HEK293 (cell line): Measurements from ENCODE around the gene CAPN5.

ENCODE experiments used
- MEIS1 ChIP-seq: sonication (generic); formaldehyde crosslinking; IDR thresholded peaks from 2 replicates; pipeline ENCODE4 v1.8.1; 2022; ENCODE audit warnings: missing genetic modification reagents, mild to moderate bottlenecking, borderline replicate concordance
- OVOL3 ChIP-seq: fragments of 450-650 bp; formaldehyde crosslinking; IDR thresholded peaks from 2 replicates; pipeline ENCODE4 v1.5.1; 2016; ENCODE audit warnings: missing biosample characterization, missing genetic modification characterization
- YY2 ChIP-seq: fragments of 450-650 bp; formaldehyde crosslinking; IDR thresholded peaks from 2 replicates; pipeline ENCODE4 v1.5.1; 2016; ENCODE audit warnings: missing biosample characterization, missing genetic modification characterization
- ZNF121 ChIP-seq: fragments of 450-650 bp; formaldehyde crosslinking; IDR thresholded peaks from 2 replicates; pipeline ENCODE4 v1.5.1; 2016; ENCODE audit warnings: missing biosample characterization, missing genetic modification characterization
- ZNF138 ChIP-seq: fragments of 450-650 bp; formaldehyde crosslinking; IDR thresholded peaks from 2 replicates; pipeline ENCODE4 v1.5.1; 2016; ENCODE audit warnings: missing biosample characterization, missing genetic modification characterization, borderline replicate concordance
- ZNF366 ChIP-seq: fragments of 450-650 bp; formaldehyde crosslinking; conservative IDR thresholded peaks from 2 replicates; pipeline ENCODE4 v1.5.1; 2016; ENCODE audit warnings: missing biosample characterization, missing genetic modification characterization
- ZNF585B ChIP-seq: fragments of 450-650 bp; formaldehyde crosslinking; IDR thresholded peaks from 2 replicates; pipeline ENCODE4 v1.5.1; 2016; ENCODE audit warnings: missing biosample characterization, missing genetic modification characterization
- ZNF701 ChIP-seq: fragments of 450-650 bp; formaldehyde crosslinking; IDR thresholded peaks from 2 replicates; pipeline ENCODE4 v1.5.1; 2016; ENCODE audit warnings: missing biosample characterization, missing genetic modification characterization
- TF ChIP-seq, protein P1 (sequence below): fragments of 450-650 bp; formaldehyde crosslinking; IDR thresholded peaks from 2 replicates; pipeline ENCODE4 v1.5.1; 2016; ENCODE audit warnings: missing biosample characterization, missing genetic modification characterization
- TF ChIP-seq, protein P2 (sequence below): fragments of 450-650 bp; formaldehyde crosslinking; IDR thresholded peaks from 2 replicates; pipeline ENCODE4 v1.5.1; 2016; ENCODE audit warnings: missing biosample characterization, missing genetic modification characterization
- TF ChIP-seq, protein P3 (sequence below): fragments of 450-650 bp; formaldehyde crosslinking; IDR thresholded peaks from 2 replicates; pipeline ENCODE4 v1.5.1; 2016; ENCODE audit warnings: missing biosample characterization, missing genetic modification characterization

DNA sequence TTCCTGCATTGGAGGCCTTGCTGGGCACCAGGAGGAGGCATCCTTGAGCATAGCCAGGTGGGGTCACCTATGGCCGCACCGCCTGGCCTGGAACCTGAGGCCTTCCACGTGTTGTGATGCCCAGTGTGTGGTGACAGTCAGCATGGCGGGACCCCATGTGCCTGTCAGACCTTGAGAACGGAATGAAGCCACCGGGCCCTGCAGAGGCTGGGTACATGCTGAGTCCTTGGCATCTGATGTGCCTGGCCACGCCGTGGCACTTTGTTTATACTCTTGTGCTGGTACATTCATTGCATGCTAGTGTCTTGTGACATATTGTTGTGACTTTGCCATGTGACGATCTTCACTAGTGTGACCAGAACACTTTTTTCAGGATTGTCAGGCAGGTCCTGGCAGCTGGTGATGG lies 52.8 kb downstream of the CAPN5 start:
- TF ChIP-seq, protein P1, sequence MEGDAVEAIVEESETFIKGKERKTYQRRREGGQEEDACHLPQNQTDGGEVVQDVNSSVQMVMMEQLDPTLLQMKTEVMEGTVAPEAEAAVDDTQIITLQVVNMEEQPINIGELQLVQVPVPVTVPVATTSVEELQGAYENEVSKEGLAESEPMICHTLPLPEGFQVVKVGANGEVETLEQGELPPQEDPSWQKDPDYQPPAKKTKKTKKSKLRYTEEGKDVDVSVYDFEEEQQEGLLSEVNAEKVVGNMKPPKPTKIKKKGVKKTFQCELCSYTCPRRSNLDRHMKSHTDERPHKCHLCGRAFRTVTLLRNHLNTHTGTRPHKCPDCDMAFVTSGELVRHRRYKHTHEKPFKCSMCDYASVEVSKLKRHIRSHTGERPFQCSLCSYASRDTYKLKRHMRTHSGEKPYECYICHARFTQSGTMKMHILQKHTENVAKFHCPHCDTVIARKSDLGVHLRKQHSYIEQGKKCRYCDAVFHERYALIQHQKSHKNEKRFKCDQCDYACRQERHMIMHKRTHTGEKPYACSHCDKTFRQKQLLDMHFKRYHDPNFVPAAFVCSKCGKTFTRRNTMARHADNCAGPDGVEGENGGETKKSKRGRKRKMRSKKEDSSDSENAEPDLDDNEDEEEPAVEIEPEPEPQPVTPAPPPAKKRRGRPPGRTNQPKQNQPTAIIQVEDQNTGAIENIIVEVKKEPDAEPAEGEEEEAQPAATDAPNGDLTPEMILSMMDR (tag by site-specific recombination): no peak
- no peak for TF ChIP-seq ZNF585B (tag by site-specific recombination)
- TF ChIP-seq, protein P2, sequence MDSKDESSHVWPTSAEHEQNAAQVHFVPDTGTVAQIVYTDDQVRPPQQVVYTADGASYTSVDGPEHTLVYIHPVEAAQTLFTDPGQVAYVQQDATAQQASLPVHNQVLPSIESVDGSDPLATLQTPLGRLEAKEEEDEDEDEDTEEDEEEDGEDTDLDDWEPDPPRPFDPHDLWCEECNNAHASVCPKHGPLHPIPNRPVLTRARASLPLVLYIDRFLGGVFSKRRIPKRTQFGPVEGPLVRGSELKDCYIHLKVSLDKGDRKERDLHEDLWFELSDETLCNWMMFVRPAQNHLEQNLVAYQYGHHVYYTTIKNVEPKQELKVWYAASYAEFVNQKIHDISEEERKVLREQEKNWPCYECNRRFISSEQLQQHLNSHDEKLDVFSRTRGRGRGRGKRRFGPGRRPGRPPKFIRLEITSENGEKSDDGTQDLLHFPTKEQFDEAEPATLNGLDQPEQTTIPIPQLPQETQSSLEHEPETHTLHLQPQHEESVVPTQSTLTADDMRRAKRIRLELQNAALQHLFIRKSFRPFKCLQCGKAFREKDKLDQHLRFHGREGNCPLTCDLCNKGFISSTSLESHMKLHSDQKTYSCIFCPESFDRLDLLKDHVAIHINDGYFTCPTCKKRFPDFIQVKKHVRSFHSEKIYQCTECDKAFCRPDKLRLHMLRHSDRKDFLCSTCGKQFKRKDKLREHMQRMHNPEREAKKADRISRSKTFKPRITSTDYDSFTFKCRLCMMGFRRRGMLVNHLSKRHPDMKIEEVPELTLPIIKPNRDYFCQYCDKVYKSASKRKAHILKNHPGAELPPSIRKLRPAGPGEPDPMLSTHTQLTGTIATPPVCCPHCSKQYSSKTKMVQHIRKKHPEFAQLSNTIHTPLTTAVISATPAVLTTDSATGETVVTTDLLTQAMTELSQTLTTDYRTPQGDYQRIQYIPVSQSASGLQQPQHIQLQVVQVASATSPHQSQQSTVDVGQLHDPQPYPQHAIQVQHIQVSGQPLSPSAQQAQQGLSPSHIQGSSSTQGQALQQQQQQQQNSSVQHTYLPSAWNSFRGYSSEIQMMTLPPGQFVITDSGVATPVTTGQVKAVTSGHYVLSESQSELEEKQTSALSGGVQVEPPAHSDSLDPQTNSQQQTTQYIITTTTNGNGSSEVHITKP: no peak
- TF ChIP-seq, protein P3, sequence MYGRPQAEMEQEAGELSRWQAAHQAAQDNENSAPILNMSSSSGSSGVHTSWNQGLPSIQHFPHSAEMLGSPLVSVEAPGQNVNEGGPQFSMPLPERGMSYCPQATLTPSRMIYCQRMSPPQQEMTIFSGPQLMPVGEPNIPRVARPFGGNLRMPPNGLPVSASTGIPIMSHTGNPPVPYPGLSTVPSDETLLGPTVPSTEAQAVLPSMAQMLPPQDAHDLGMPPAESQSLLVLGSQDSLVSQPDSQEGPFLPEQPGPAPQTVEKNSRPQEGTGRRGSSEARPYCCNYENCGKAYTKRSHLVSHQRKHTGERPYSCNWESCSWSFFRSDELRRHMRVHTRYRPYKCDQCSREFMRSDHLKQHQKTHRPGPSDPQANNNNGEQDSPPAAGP (tag by site-specific recombination): no peak
- no peak for TF ChIP-seq ZNF121 (tag by site-specific recombination)
- TF ChIP-seq OVOL3 (tag by site-specific recombination): no peak
- no peak for TF ChIP-seq ZNF366
- TF ChIP-seq YY2: no peak
- no peak for TF ChIP-seq ZNF701 (tag by site-specific recombination)
- no peak for TF ChIP-seq MEIS1 (CRISPR knock-in tag)
- no peak for TF ChIP-seq ZNF138 (tag by site-specific recombination)
